ENCODE data around the gene KCNT1. TPM values are rescaled to one million over a fixed set of nuclear protein-coding genes. Genes with fewer than 3 reads are reported as not detected.

KCNT1 gene
- total RNA-seq, 3 donors from 2014 or later, result not detected

GRCh38 chr9:135776893-135777622 lies 75.1 kb downstream of the KCNT1 start:
- Histone ChIP-seq H3K27ac (no peak overlapping the region), H3K4me3 (no peak overlapping the region), H3K4me1 (no peaks in the 10 kb centered on the region), H3K27me3 (peaks cover 0 to 23% of the 10 kb centered on the region in 2 donors), H3K36me3 (no peaks in the 10 kb centered on the region), H3K9me3 (no peaks in the 10 kb centered on the region)
- no peak for DNase-seq (ENCODE audit: low spot score in 2 of 2)
- no peak for TF ChIP-seq CTCF (IDR thresholded peaks at IDR 0.05)
- TF ChIP-seq POLR2A (IDR thresholded peaks at IDR 0.05), result no peak
- TF ChIP-seq POLR2AphosphoS5 (IDR thresholded peaks at IDR 0.05), result no peak
- intact Hi-C loops (cut with DNase I; ENCODE audit: low total_unique reads), result loop anchor here (10.0 kb wide), 1 partner anchor 158 kb away; no protein-coding TSS in a partner anchor

- intact Hi-C loops (cut with DNase I; ENCODE audit: low total_unique reads), result loop anchor here (10.0 kb wide), 1 partner anchor 157 kb away; no protein-coding TSS in a partner anchor
- TF ChIP-seq POLR2AphosphoS5 (IDR thresholded peaks at IDR 0.05), result no peak
- no peak for TF ChIP-seq POLR2A (IDR thresholded peaks at IDR 0.05)
- TF ChIP-seq CTCF (IDR thresholded peaks at IDR 0.05), result no peak
Observed at GRCh38 chr9:135777623-135778177, 75.7 kb downstream of the KCNT1 start.

GRCh38 chr9:135778421-135778820 lies 76.4 kb downstream of the KCNT1 start:
- Histone ChIP-seq H3K4me3 (no peak overlapping the region), H3K27me3 (peaks cover 0 to 23% of the 10 kb centered on the region in 2 donors), H3K36me3 (no peaks in the 10 kb centered on the region), H3K9me3 (no peaks in the 10 kb centered on the region), H3K4me1 (no peaks in the 10 kb centered on the region), H3K27ac (no peak overlapping the region)
- TF ChIP-seq CTCF (IDR thresholded peaks at IDR 0.05), result no peak
- no peak for TF ChIP-seq POLR2A (IDR thresholded peaks at IDR 0.05)
- no peak for TF ChIP-seq POLR2AphosphoS5 (IDR thresholded peaks at IDR 0.05)
- intact Hi-C loops (cut with DNase I; ENCODE audit: low total_unique reads), result loop anchor here (10.0 kb wide), 1 partner anchor 156 kb away; no protein-coding TSS in a partner anchor
- no peak for DNase-seq (ENCODE audit: low spot score in 2 of 2)

More at GRCh38 chr9:135777623-135778177, 75.7 kb downstream of the KCNT1 start:
- no peaks in the 10 kb centered on the region for H3K36me3 ChIP-seq
- H3K4me3 ChIP-seq, result no peak overlapping the region
- H3K4me1 ChIP-seq, result no peaks in the 10 kb centered on the region
- no peak for DNase-seq (ENCODE audit: low spot score in 2 of 2)
- H3K27ac ChIP-seq, result no peak overlapping the region
- H3K27me3 ChIP-seq, result peaks cover 0 to 23% of the 10 kb centered on the region in 2 donors
- no peaks in the 10 kb centered on the region for H3K9me3 ChIP-seq

DNA sequence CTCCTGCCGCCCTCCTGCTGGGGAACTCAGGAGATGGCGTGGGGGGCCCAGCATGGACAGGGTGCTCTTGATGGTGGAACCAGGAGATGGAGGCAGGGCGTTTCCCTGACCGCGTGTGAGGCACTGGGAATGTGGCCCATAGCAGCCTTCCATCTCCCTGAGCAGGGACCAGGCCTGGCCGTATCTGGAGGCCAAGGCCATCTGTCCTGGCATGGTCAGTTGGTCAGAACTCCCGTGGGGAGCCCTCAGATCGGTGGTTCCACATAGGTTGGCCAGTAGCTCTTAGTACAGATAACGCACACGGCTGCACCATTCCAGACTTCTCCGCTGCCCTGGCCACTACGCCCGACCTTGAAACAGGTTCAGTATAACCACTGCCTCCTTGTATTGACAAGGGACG lies 77.6 kb downstream of the KCNT1 start:
- Histone ChIP-seq H3K9me3 (no peaks in the 10 kb centered on the region), H3K4me1 (no peaks in the 10 kb centered on the region), H3K4me3 (no peak overlapping the region), H3K27me3 (peaks cover 0 to 28% of the 10 kb centered on the region in 2 donors), H3K36me3 (no peaks in the 10 kb centered on the region), H3K27ac (no peak overlapping the region)
- intact Hi-C loops (cut with DNase I; ENCODE audit: low total_unique reads), result loop anchor here (10.0 kb wide), 1 partner anchor 155 kb away; no protein-coding TSS in a partner anchor
- DNase-seq (ENCODE audit: low spot score in 2 of 2), result no peak
- TF ChIP-seq POLR2A (IDR thresholded peaks at IDR 0.05) (no peak), CTCF (IDR thresholded peaks at IDR 0.05) (no peak), POLR2AphosphoS5 (IDR thresholded peaks at IDR 0.05) (no peak)

GRCh38 chr9:135780086-135780485 lies 78.1 kb downstream of the KCNT1 start:
- Histone ChIP-seq H3K27ac (no peak overlapping the region), H3K4me3 (no peak overlapping the region), H3K27me3 (peaks cover 0 to 33% of the 10 kb centered on the region in 2 donors), H3K36me3 (no peaks in the 10 kb centered on the region), H3K4me1 (no peaks in the 10 kb centered on the region), H3K9me3 (no peaks in the 10 kb centered on the region)
- TF ChIP-seq POLR2AphosphoS5 (IDR thresholded peaks at IDR 0.05) (no peak), CTCF (IDR thresholded peaks at IDR 0.05) (no peak), POLR2A (IDR thresholded peaks at IDR 0.05) (no peak)
- no peak for DNase-seq (ENCODE audit: low spot score in 2 of 2)
- intact Hi-C loops (cut with DNase I; ENCODE audit: low total_unique reads), result no loop called here

Data from breast epithelium (tissue), 4 donors.